ENCODE data around the gene NEMP1. TPM values are rescaled to one million over a fixed set of nuclear protein-coding genes. Genes with fewer than 3 reads are reported as not detected.
"Not testable (repeated sequence)": the region's sequence is repeated elsewhere in the genome, so short reads cannot be mapped to it uniquely, and the experiment has no call there.

Gene NEMP1
- total RNA-seq, 2 experiments from 2014 or later: 52.9 to 59.6 TPM

GRCh38 chr12:57018353-57018752, 60.2 kb downstream of the NEMP1 start:
- not testable (repeated sequence) for H3K4me3 Mint-ChIP-seq; H3K27ac Mint-ChIP-seq; H3K4me1 Mint-ChIP-seq; DNase-seq; ATAC-seq (ENCODE audit: low read depth); H3K36me3 Mint-ChIP-seq; H3K9me3 Mint-ChIP-seq
- POLR2A ChIA-PET: interaction anchor here (0.6 to 0.7 kb wide), 3 partner anchors 39 to 292 kb away, joined by 3 to 6 read pairs (median 3); no protein-coding TSS in a partner anchor
- peaks cover 13% of the 10 kb centered on the region for H3K27me3 Mint-ChIP-seq

DNA sequence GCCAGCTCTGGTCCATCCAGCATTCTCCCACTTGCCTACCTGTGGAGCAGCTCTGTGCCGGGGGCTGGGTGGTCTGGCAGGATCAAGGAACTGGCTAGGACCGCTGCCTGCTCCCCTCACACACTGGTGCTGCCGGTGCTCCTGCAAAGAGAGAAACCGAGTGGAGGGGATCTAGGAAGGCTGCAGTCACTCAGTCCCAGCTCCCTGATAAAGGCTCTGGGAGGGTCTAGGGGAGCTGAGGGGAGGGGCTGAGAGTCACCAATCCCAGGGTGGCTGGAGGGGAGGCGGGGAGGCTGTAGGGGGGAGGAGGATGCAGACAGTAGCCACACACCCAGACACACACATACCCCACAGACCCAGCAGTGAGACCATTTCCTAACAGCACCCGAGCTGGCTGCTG, 62.2 kb downstream of the NEMP1 start, which contains the start of gene TAC3:
TSS of gene TAC3 (minus strand) at position 182 of the 400 bp plus-strand sequence. CDS start 732 bp downstream, outside the sequence.
- POLR2A ChIA-PET: interaction anchor here (1.3 kb wide), 1 partner anchor 32 kb away, joined by 4 read pairs; no protein-coding TSS in a partner anchor
- DNase-seq (no peak), ATAC-seq (ENCODE audit: low read depth) (no peak)
- no peak within 1 kb of the TSS for H3K27ac Mint-ChIP-seq
- H3K9me3 Mint-ChIP-seq: no peaks in the 10 kb centered on the region
- no peak within 1 kb of the TSS for H3K4me3 Mint-ChIP-seq
- H3K27me3 Mint-ChIP-seq: peaks cover 13% of the 10 kb centered on the region
- no peaks in the 10 kb centered on the region for H3K36me3 Mint-ChIP-seq
- H3K4me1 Mint-ChIP-seq: peaks cover 16% of the 10 kb centered on the region

- DNase-seq (no peak), ATAC-seq (ENCODE audit: low read depth) (no peak)
- H3K36me3 Mint-ChIP-seq: no peaks in the 10 kb centered on the region
- H3K4me3 Mint-ChIP-seq: no peak overlapping the region
- H3K9me3 Mint-ChIP-seq: no peaks in the 10 kb centered on the region
- peaks cover 33% of the 10 kb centered on the region for H3K4me1 Mint-ChIP-seq
- H3K27ac Mint-ChIP-seq: peak overlapping the region; percentile 40
- POLR2A ChIA-PET: interaction anchor here (1.4 to 3.5 kb wide), 3 partner anchors 34 to 98 kb away, joined by 5 to 37 read pairs (median 6); partner anchors contain the start of gene STAT6
- H3K27me3 Mint-ChIP-seq: peaks cover 13% of the 10 kb centered on the region
Observed at GRCh38 chr12:57012600-57013465, 65.8 kb downstream of the NEMP1 start.

DNA sequence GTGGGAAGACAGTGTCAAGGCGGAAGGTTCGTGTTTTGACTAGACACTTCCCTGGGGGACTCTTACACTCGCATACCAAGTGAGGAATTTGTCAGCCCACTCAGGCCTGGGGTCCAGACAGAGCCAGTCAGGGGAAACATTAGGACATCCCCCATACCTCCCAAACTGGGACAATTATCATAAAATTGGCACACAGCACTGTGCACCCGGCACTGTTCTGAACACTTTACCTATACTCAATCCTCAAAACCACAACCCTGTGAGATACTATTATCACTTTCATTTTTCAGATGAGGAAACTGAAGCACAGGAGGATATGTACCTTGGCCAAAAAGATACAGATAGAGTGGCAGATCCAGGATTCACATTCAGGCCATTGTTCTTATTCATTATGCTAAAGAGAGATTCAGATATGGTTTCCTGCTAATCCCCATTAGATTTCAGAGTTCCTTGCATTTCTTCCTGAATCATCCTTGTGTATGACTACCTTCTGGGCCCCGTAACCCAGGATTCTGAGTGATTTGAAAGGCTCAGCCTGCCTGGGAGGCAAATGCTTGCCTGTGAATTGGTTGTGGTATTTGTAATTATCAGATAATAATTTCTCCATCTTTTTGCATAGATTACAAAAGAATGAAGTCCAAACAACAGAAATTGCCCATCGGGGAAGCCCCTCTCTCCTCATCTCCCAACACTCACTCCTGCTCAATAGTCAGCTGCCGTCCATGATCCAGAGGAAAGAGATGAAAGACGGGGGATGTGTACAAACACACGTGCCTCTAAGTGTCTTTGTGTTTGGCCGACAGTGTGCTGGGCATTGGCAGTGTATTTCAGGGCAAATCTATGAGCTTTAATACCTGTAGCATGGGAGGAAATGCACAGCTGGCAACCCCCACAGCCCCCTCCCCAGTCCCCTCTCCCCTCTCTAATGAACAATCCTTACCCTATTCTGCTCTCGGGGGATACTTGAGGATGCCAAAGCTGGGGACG, 66.9 kb downstream of the NEMP1 start:
- POLR2A ChIA-PET: interaction anchor here (1.4 to 3.5 kb wide), 3 partner anchors 35 to 100 kb away, joined by 5 to 37 read pairs (median 6); partner anchors contain the start of gene STAT6
- Mint-ChIP-seq H3K4me1 (peaks cover 40% of the 10 kb centered on the region), H3K9me3 (no peaks in the 10 kb centered on the region), H3K27ac (peak overlapping the region; percentile 86), H3K4me3 (peak overlapping the region; percentile 47), H3K27me3 (peaks cover 13% of the 10 kb centered on the region), H3K36me3 (no peaks in the 10 kb centered on the region)
- ATAC-seq (ENCODE audit: low read depth) (peak; percentile 84), DNase-seq (peak; percentile 44)

- no peak overlapping the region for H3K4me3 Mint-ChIP-seq
- POLR2A ChIA-PET: interaction anchor here (3.5 kb wide), 1 partner anchor 101 kb away, joined by 37 read pairs; the partner anchor contains the start of gene STAT6
Observed at GRCh38 chr12:57010627-57011247, 67.9 kb downstream of the NEMP1 start.

DNA sequence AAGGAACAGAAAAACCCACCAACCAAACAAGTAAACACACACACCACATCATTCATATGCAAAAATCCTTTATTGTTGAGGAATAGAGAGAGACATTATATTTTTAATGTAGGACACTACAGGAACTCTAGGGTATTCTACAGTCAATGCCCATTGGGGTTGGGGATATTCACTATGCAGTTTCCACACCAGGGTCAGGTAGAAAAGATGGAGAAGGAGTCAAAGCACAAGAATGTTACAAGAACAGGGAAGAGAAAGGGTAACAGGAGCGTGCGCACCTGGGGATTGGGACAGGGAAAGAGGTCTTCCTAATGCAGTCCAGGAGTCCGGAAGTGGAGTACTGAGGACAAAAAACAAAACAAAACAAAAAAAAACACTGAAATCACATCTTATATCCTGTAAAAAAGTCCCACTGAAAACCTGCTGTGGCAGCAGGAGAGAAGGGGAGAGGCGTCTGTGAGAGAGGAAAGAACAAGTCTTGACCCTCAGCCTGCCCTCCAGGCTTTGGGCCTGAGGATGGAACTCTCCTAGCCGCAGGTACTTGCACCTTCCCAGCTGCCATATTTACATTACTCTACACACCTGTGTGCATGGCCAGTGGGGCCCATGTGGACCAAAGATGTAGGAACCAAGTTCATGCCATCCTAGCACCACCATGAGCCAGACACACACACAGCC, 68.5 kb downstream of the NEMP1 start:
- H3K4me3 Mint-ChIP-seq: no peak overlapping the region
- ATAC-seq (ENCODE audit: low read depth): no peak
- H3K27ac Mint-ChIP-seq: peak overlapping the region; percentile 18
- no peak for DNase-seq
- H3K27me3 Mint-ChIP-seq: peaks cover 11% of the 10 kb centered on the region
- H3K9me3 Mint-ChIP-seq: no peaks in the 10 kb centered on the region
- POLR2A ChIA-PET: interaction anchor here (1.9 to 3.5 kb wide), 2 partner anchors 51 to 101 kb away, joined by 9 to 37 read pairs; partner anchors contain the start of gene STAT6
- H3K36me3 Mint-ChIP-seq: no peaks in the 10 kb centered on the region
- peaks cover 47% of the 10 kb centered on the region for H3K4me1 Mint-ChIP-seq

More at GRCh38 chr12:57010627-57011247, 67.9 kb downstream of the NEMP1 start:
- Mint-ChIP-seq H3K9me3 (no peaks in the 10 kb centered on the region), H3K27ac (no peak overlapping the region), H3K27me3 (peaks cover 13% of the 10 kb centered on the region), H3K4me1 (peaks cover 41% of the 10 kb centered on the region), H3K36me3 (no peaks in the 10 kb centered on the region)
- no peak for ATAC-seq (ENCODE audit: low read depth)
- no peak for DNase-seq

- no peaks in the 10 kb centered on the region for H3K27me3 Mint-ChIP-seq
- H3K27ac Mint-ChIP-seq: peak overlapping the region; percentile 37
- no peaks in the 10 kb centered on the region for H3K9me3 Mint-ChIP-seq
- POLR2A ChIA-PET: interaction anchor here (0.7 to 2.5 kb wide), 5 partner anchors 53 to 103 kb away, joined by 3 to 23 read pairs (median 4); partner anchors contain the start of gene STAT6
- H3K4me3 Mint-ChIP-seq: no peak overlapping the region
- peaks cover 11% of the 10 kb centered on the region for H3K36me3 Mint-ChIP-seq
- ATAC-seq (ENCODE audit: low read depth): peak; percentile 23
- no peak for DNase-seq
- H3K4me1 Mint-ChIP-seq: peaks cover 50% of the 10 kb centered on the region
Observed at GRCh38 chr12:57008178-57008577, 70.4 kb downstream of the NEMP1 start.

DNA sequence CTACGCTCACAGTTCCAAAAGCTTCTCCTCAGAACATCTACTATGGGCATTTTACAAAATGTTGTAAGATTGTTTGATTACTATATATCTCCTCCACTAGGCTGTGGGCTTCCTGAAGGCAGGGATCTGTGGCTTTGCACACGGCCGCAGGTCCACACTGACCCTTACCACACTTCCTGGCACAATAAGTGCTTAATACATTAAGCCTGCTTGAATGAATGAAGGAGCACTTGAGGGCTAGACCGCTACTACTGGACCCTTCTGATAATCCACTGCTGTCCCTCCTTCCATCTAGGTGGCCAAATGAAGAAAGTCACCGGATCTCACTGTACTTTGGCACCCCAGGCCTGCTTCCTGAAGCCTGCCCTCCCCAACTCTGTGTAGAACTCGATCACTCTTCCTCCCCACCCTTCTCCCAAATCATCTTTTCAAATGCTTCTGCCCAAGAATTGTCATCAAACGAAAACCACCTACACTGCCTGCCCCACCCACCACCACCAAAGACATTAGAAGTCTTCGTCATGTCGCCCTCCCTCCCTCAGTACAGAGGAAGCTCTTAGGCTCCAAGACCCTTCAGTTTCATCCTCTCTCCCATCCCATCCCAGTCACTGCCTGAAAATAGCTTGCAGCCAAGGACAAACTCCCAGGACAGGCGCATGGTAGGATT, 71.6 kb downstream of the NEMP1 start:
- no peaks in the 10 kb centered on the region for H3K27me3 Mint-ChIP-seq
- no peaks in the 10 kb centered on the region for H3K9me3 Mint-ChIP-seq
- no peak for ATAC-seq (ENCODE audit: low read depth)
- H3K36me3 Mint-ChIP-seq: peaks cover 13% of the 10 kb centered on the region
- POLR2A ChIA-PET: interaction anchor here (1.0 to 2.5 kb wide), 3 partner anchors 62 to 105 kb away, joined by 3 to 23 read pairs (median 3); partner anchors contain the start of gene STAT6
- H3K4me3 Mint-ChIP-seq: peak overlapping the region; percentile 79
- peaks cover 48% of the 10 kb centered on the region for H3K4me1 Mint-ChIP-seq
- peak overlapping the region; percentile 87 for H3K27ac Mint-ChIP-seq
- DNase-seq: no peak

GRCh38 chr12:57005980-57006808, 72.4 kb downstream of the NEMP1 start, which contains the start of gene ZBTB39:
ZBTB39 (minus strand) TSS chr12:57006546; CDS start chr12:57004917, 1,629 bp downstream.
- H3K9me3 Mint-ChIP-seq: no peaks in the 10 kb centered on the region
- peaks cover 13% of the 10 kb centered on the region for H3K36me3 Mint-ChIP-seq
- H3K27ac Mint-ChIP-seq: peak within 1 kb of the TSS; percentile 87
- peaks cover 46% of the 10 kb centered on the region for H3K4me1 Mint-ChIP-seq
- ATAC-seq (ENCODE audit: low read depth): peak; percentile 74
- POLR2A ChIA-PET: interaction anchor here (1.0 to 2.9 kb wide), 4 partner anchors 63 to 105 kb away, joined by 3 to 14 read pairs (median 4); partner anchors contain the start of genes NEMP1 and STAT6
- no peaks in the 10 kb centered on the region for H3K27me3 Mint-ChIP-seq
- DNase-seq: peak; percentile 86
- H3K4me3 Mint-ChIP-seq: peak within 1 kb of the TSS; percentile 94

All from activated naive CD8-positive, alpha-beta T cell treated with anti-CD3 and anti-CD28 coated beads, Interleukin-2, amount 10 ng/mL, durations not matched to agents 7 days and 5 days (primary cell).